ENCODE data around the gene ATP6V1B1.
"Not testable (repeated sequence)": the region's sequence is repeated elsewhere in the genome, so short reads cannot be mapped to it uniquely, and the experiment has no call there.

GRCh38 chr2:71011786-71012185, 76.1 kb downstream of the ATP6V1B1 start:
- TF ChIP-seq CTCF, EP300, POLR2A (IDR thresholded peaks at IDR 0.05): not testable (repeated sequence)

Measured in tibial nerve (tissue), 4 donors.